Bronchial epithelial cell (primary cell): ENCODE measurements around the gene SDR39U1. TPM values are rescaled to one million over a fixed set of nuclear protein-coding genes. Genes with fewer than 3 reads are reported as not detected.
"Not testable (repeated sequence)": the region's sequence is repeated elsewhere in the genome, so short reads cannot be mapped to it uniquely, and the experiment has no call there.

ENCODE experiments used
- DNase-seq: peaks from one replicate; pipeline ENCODE4 v3.0.0-alpha.2; 2010; ENCODE audit warnings: low read depth
- FAIRE-seq: peaks from 2 replicates; lab custom pipeline; 2011; peaks lifted over from hg19 to GRCh38; lab: Jason Lieb, UNC
- H3K27me3 ChIP-seq: 2 replicates; pipeline ENCODE4 v1.5.1; 2011; ENCODE audit warnings: low read length; ENCODE audit not compliant: control insufficient read depth, insufficient read depth
- H3K36me3 ChIP-seq: 2 replicates; pipeline ENCODE4 v1.5.1; 2011; ENCODE audit warnings: low read length; ENCODE audit not compliant: control insufficient read depth, insufficient read depth
- H3K4me3 ChIP-seq: 2 replicates; pipeline ENCODE4 v1.5.1; 2011; ENCODE audit warnings: mild to moderate bottlenecking, low read depth, low read length, control low read depth
- CTCF ChIP-seq: IDR thresholded peaks from 2 replicates; pipeline ENCODE4 v1.5.1; 2011; ENCODE audit warnings: mild to moderate bottlenecking, moderate library complexity, low read length, control low read depth, inconsistent platforms; ENCODE audit not compliant: insufficient read depth, severe bottlenecking
- total RNA-seq: library from RNA; depleted of rRNA; stranded (reverse); fragments of >200 nt; gene quantifications from 2 replicates; pipeline ENCODE4 v1.2.1, GENCODE V29; 2014

Gene SDR39U1
- total RNA-seq, 1 donor from 2014 or later = 8.2 TPM

GRCh38 chr14:24475261-24475660 is 32.7 kb upstream of the SDR39U1 start:
- no peaks in the 10 kb centered on the region for H3K36me3 ChIP-seq
- no peaks in the 10 kb centered on the region for H3K27me3 ChIP-seq
- DNase-seq (no peak), FAIRE-seq (no peak)
- H3K4me3 ChIP-seq = no peak overlapping the region
- no peak for TF ChIP-seq CTCF

- FAIRE-seq (no peak), DNase-seq (no peak)
- Histone ChIP-seq H3K27me3 (no peaks in the 10 kb centered on the region), H3K4me3 (no peak overlapping the region), H3K36me3 (no peaks in the 10 kb centered on the region)
- TF ChIP-seq CTCF = no peak
These were observed 30.6 kb upstream of the SDR39U1 start for GRCh38 chr14:24473211-24473610.

- not testable (repeated sequence) for H3K4me3 ChIP-seq, H3K36me3 ChIP-seq, DNase-seq, H3K27me3 ChIP-seq, FAIRE-seq
These were observed 27.9 kb upstream of the SDR39U1 start for GRCh38 chr14:24470450-24470849.

- FAIRE-seq (no peak), DNase-seq (no peak)
- TF ChIP-seq CTCF = no peak
- H3K36me3 ChIP-seq = no peaks in the 10 kb centered on the region
- H3K27me3 ChIP-seq = no peaks in the 10 kb centered on the region
- no peak overlapping the region for H3K4me3 ChIP-seq
These were observed 23.2 kb upstream of the SDR39U1 start for GRCh38 chr14:24465805-24466204.

GRCh38 chr14:24465368-24465767 is 22.8 kb upstream of the SDR39U1 start:
- no peak for TF ChIP-seq CTCF
- Histone ChIP-seq H3K36me3 (no peaks in the 10 kb centered on the region), H3K27me3 (no peaks in the 10 kb centered on the region), H3K4me3 (no peak overlapping the region)
- DNase-seq (no peak), FAIRE-seq (no peak)

- H3K27me3 ChIP-seq = no peaks in the 10 kb centered on the region
- FAIRE-seq (no peak), DNase-seq (no peak)
- H3K4me3 ChIP-seq = no peak overlapping the region
- TF ChIP-seq CTCF = no peak
- H3K36me3 ChIP-seq = no peaks in the 10 kb centered on the region
These were observed 21.6 kb upstream of the SDR39U1 start for GRCh38 chr14:24463884-24464785.
